Endothelial cell of hepatic sinusoid (primary cell): ENCODE measurements around the gene ANKS6.

ENCODE experiments used
- in situ Hi-C: cut with HindIII; loops from 2 replicates; pipeline ENCODE4 v1.10.0; 2017; ENCODE audit warnings: low sequenced_read_pairs

ANKS6 gene

DNA sequence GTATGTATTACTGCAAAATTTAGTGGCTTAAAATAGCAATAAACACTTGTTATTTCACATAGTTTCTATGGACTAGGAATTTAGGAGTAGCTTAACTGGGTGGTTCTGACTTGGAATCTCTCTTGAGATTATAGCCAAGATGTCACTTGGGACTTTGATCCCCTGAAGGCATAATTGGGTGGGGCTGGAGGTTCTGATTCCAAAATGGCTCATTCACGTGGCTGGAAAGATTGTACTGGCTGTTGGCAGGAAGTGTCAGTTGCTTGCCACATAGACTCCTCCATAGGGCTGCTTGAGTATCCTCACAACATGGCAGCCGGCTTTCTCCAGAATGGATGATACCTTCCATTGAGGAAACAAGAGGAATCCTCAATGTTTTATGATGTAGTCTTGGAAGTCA, 22.4 kb upstream of the ANKS6 start:
- in situ Hi-C loops = no loop called here

- in situ Hi-C loops = no loop called here
These were observed 19.1 kb upstream of the ANKS6 start for GRCh38 chr9:98815391-98815951.

DNA sequence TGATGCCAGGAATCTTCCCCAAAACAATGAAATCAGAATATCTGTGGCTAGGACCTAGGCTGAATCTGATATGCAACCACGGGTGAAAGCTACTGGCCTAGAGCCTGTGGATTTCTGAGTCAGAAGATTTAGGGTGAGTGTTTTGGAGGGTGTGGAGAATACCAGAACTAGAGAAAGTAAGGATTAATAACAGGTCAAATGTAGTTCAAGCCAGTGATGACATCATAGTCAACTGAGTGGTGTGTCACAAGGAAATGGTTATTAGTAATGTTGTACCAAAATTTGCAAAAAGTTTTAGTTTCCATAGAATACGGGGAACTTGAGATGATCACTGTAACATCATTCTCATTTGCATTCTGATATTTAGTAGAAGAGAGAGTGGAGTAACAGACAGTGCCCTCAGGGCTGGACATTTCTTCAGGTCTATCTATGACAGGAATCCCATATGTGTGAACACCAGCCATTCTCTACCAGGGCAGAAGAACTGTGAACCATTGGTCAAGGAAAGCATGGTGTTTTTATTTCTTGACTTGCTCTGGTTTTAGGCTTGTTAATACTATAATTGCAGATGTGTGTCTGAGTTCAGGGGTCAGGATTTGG, 14.8 kb upstream of the ANKS6 start:
- in situ Hi-C loops = no loop called here

DNA sequence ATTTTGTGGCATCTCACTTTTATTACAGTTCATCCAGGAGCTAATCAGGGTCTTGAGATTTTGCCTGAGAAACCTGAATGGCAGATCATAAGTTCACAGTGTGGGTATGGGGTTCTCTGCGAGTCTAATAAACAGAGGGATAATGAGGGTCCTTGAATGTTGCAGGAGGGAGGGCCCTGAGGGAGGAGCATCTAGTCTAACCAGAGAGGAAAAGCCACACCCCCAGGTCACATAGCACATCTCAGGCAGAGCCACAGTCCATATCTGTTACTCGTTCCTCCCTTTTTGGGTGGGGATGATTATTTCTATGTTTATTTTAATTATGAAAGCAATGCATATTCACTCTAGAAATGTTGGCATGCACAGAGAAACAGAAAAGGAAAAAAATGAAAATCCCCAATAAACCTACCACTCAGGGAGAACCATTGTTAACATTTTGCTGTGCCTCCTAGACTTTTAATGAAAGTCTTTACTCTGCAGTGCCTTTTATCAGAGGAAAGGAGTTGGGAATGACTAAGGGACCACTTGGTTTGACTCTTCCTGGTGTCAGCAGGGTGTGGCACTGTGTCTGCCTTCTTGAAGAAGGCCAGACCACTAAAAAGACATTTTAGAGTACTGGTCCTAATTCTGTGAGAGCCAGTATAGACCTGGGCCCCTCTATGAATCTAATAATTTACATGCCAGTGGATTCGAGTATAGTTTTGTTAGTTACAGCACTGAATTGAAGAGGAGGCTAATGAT, 13.9 kb upstream of the ANKS6 start:
- in situ Hi-C loops = no loop called here

GRCh38 chr9:98809311-98810101, 13.2 kb upstream of the ANKS6 start:
- in situ Hi-C loops = no loop called here

- in situ Hi-C loops = no loop called here
These were observed 12.5 kb upstream of the ANKS6 start for GRCh38 chr9:98808875-98809274.

DNA sequence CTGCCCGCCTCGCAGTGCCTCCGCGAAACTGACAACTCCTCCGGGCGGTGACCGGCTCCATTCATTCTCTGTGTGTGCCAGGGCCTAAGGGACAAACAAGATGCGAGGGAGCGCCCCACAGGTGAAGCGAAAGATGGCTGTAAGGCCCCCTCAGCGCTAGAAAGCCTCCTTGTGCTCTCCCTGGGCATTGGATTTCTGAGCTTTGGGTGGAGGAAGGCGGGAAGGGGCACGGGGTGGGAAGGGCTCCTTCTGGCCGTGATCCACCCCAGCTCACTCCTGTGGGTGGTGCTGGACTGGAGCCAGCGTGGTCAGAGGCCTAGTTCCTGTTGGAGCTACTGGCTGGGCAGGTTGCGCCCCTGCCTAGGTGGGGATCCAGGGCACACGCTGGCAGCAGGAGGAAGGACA, 12.1 kb upstream of the ANKS6 start:
- in situ Hi-C loops = no loop called here

DNA sequence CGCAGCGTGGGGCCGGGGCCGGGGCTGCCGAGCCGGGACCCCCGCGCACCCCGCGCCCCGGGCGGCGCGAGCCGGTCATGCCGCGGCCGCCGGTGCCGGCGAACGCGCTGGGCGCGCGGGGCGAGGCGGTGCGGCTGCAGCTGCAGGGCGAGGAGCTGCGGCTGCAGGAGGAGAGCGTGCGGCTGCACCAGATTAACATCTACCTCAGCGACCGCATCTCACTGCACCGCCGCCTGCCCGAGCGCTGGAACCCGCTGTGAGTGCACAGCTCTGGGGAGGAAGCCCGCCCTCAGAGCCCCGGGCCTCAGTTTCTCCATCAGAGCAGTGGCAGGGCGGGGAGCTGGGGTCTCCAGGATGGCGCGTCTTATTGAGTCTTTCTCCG, 11.4 kb upstream of the ANKS6 start:
- in situ Hi-C loops = no loop called here

- in situ Hi-C loops = no loop called here
These were observed 10.9 kb upstream of the ANKS6 start, which contains the start of gene GALNT12 for GRCh38 chr9:98807070-98807813. TSS of gene GALNT12 (plus strand) at chr9:98807670. CDS start at chr9:98807699, 29 bp downstream.

- in situ Hi-C loops = no loop called here
These were observed 10.2 kb upstream of the ANKS6 start for GRCh38 chr9:98806394-98807035.

GRCh38 chr9:98805506-98806272, 9.3 kb upstream of the ANKS6 start:
- in situ Hi-C loops = no loop called here

DNA sequence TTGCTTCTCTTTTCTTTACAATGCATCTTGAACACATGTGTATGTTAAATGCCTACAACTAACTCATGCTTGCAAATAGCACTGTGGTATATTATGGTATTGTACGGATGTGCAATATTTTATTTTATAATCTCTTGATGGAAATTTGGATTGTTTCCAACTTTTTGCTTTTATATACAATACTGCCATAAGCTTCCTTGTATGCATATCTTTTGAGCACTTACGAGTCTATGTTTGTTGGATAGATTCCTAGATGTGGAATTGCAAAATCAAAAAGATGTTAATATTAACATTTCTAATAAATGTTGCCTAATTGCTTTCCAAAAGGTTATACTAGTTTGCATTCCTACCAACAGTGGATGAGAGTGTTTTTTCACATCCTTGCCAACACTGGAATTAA, 7.7 kb upstream of the ANKS6 start:
- in situ Hi-C loops = no loop called here

- in situ Hi-C loops = no loop called here
These were observed 5.6 kb upstream of the ANKS6 start for GRCh38 chr9:98801969-98802371.

GRCh38 chr9:98801561-98801960, 5.2 kb upstream of the ANKS6 start:
- in situ Hi-C loops = no loop called here

DNA sequence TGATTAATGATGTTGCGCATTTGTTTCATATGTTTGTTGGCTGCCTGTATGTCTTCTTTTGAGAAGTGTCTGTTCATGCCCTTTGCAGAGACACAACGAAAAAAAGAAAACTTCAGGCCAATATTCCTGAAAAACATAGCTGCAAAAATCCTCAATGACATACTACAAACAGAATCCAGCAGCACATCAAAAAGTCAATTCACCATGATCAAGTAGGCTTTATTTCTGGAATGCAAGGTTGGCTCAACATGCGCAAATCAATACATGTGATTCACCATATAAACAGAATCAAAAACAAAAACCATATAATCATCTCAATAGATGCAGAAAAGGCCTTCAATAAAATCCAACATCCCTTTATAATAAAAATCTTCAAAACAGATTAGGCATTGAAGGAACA, 1.9 kb upstream of the ANKS6 start:
- in situ Hi-C loops = no loop called here

DNA sequence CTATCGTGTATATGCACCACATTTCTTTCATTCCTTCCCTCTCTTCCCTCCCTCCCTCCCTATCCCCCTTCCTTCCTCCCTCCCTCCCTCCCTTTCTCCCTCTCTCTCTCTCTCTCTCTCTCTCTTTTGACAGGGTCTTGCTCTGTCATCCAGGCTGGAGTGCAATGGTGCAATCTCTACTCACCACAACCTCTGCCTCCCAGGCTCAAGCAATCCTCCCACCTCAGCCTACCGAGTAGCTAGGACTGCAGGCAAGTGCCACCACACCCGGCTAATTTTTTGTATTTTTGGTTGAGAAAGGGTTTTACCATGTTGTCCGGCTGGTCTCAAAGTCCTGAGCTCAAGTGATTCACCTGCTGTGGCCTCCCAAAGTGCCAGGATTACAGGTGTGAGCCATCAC, 1.1 kb upstream of the ANKS6 start:
- in situ Hi-C loops = no loop called here

DNA sequence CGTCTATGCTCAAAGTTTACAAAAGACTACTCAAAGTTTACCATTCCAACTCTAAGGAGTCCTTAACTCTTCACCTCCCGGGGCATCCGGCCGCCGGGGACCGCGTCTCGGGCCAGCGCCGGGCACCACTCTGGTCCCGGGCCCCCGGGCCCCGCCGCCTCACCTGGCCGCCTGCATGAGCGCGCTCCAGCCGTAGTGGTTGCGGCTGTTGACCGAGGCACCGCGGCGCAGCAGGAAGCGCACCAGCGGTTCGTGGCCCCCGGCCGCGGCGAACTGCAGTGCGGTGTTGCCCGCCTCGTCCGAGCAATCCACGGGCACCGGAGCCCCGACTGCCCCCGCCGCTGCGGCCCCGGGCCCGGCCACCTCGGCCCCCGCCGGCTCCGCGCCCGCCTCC, 388 bp downstream of the ANKS6 start:
- in situ Hi-C loops = no loop called here

DNA sequence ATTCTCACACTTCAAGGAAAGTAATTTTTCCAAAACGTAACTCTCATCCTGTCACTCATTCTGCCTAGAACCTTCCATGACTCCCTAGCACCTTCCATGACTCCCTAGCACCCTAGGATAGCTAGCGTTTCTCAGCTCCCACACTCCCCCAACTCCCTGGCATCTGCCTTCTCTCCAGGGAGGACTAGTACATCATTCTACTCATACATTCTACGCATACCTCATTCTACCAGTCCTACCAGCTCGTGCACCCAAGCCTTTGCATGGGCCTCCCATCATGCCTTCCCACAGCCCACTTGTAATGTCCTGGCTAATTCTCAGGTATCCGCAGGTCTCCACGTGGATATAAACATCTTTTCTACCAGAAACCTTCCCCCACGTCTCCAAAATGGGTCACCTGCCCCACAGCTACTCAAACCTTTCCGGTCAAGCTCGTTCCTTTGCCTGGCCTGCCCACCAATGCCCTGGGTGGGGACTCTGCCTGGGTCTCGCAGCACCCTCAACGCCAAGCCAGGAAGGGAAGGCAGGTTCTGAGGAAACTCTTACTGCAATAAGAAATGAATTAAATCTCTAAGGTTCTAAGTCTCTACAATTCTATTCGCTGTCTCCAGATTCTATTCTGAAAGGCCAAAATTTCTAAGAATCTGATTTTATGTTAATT, 930 bp downstream of the ANKS6 start:
- in situ Hi-C loops = no loop called here

- in situ Hi-C loops = no loop called here
These were observed 1.6 kb downstream of the ANKS6 start for GRCh38 chr9:98794802-98795201.
